GM12878 (cell line): Measurements from ENCODE around the gene MVB12B.

Experiments used
- CEBPB ChIP-seq, 2 experiments: fragments of 150-350 bp in 1 of 2; IDR thresholded peaks; 2 replicates each; pipeline ENCODE4 v1.6.1; 2012 to 2014; ENCODE audit warnings: low read depth in 2 of 2, low read length in 2 of 2, borderline replicate concordance in 1 of 2, inconsistent platforms in 1 of 2
- MTA3 ChIP-seq: IDR thresholded peaks from 2 replicates; pipeline ENCODE4 v1.6.1; 2012; ENCODE audit warnings: low read length, inconsistent platforms, borderline replicate concordance
- POLR2AphosphoS5 ChIP-seq: IDR thresholded peaks from 2 replicates; pipeline ENCODE4 v1.6.1; 2011; ENCODE audit warnings: mild to moderate bottlenecking, low read length, inconsistent platforms

DNA sequence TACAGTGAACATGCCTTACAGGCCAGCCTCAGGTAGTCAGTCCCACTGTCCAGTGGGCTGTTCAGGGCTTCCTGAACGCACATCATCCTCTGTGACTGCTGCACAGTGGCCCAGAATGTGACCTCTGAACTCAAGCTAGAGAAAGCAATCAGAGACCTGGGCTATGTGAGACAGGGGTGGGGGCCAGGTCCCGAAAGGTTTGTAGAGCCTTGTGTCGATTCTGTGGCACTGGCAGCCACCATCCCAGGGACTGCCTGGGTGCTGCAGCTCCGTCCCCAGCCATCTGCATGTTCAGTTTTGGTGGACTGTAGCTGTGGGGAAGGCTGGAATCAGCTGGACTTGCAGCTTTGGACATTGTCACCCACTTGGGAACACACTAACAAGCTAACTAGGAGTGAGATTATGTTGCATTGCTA, 47.7 kb downstream of the MVB12B start:
- TF ChIP-seq POLR2AphosphoS5, result no peak
- no peak for TF ChIP-seq MTA3
- TF ChIP-seq CEBPB (IDR thresholded peaks at IDR 0.05; ENCODE audit: borderline replicate concordance in 1 of 2, low read depth in 2 of 2, low read length in 2 of 2), result no peak
